ENCODE results near the gene CCT2.
A peak's percentile ranks its signal among the peaks of the same experiment; 100 is the strongest.

Gene CCT2

DNA sequence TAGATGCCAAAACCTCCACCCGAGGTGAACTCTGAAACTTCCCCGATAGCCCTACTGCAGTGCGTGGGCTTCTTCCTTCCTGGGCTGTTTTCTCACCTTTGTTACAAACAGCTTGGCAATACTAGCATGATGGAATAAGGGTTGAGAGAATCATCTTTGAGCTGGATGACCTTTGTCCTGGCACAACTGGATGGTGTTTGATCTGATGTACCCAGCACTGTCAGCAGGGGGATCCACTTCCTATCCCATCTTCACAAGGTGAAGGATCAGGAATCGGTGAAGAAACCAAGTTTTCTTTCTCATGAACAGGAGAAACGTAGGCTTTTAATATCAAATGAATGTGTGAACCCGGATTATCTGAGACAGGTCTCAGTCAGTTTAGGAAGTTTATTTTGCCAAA is 44.9 kb downstream of the CCT2 start:
- TF ChIP-seq, protein P1, sequence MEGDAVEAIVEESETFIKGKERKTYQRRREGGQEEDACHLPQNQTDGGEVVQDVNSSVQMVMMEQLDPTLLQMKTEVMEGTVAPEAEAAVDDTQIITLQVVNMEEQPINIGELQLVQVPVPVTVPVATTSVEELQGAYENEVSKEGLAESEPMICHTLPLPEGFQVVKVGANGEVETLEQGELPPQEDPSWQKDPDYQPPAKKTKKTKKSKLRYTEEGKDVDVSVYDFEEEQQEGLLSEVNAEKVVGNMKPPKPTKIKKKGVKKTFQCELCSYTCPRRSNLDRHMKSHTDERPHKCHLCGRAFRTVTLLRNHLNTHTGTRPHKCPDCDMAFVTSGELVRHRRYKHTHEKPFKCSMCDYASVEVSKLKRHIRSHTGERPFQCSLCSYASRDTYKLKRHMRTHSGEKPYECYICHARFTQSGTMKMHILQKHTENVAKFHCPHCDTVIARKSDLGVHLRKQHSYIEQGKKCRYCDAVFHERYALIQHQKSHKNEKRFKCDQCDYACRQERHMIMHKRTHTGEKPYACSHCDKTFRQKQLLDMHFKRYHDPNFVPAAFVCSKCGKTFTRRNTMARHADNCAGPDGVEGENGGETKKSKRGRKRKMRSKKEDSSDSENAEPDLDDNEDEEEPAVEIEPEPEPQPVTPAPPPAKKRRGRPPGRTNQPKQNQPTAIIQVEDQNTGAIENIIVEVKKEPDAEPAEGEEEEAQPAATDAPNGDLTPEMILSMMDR (IDR thresholded peaks at IDR 0.05; ENCODE audit: control insufficient read depth, insufficient read depth, low read depth, low read length, missing control alignments) = peak; percentile 36
- no peak for DNase-seq (ENCODE audit: low read depth)

DNA sequence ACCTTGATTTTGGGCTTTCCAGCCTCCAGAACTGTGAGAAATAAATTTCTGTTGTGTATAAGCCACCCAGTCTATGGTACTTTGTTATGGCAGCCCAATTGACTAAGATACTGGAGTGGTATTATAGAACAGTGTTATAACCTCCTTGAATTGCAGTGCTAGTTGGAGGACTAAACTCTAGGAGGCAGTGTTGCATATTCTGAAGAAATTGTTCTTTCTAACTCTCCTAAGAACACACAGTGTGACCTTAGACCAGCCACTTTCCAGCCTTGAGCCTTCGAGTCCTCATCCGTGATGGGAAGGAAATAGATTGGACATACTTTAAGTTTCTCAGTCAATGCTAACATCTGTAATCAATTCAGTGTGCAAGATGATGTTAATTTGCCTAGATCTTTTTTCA is 47.8 kb downstream of the CCT2 start:
- no peak overlapping the region for H3K4me3 ChIP-seq (ENCODE audit: control insufficient read depth, low read depth, low read length)
- TF ChIP-seq, protein P1 (IDR thresholded peaks at IDR 0.05; ENCODE audit: control insufficient read depth, insufficient read depth, low read depth, low read length, missing control alignments) = peak; percentile 8
- no peak for DNase-seq (ENCODE audit: low read depth)

More for the DNA sequence above, 44.9 kb downstream of the CCT2 start:
- no peak overlapping the region for H3K4me3 ChIP-seq (ENCODE audit: control insufficient read depth, low read depth, low read length)

DNA sequence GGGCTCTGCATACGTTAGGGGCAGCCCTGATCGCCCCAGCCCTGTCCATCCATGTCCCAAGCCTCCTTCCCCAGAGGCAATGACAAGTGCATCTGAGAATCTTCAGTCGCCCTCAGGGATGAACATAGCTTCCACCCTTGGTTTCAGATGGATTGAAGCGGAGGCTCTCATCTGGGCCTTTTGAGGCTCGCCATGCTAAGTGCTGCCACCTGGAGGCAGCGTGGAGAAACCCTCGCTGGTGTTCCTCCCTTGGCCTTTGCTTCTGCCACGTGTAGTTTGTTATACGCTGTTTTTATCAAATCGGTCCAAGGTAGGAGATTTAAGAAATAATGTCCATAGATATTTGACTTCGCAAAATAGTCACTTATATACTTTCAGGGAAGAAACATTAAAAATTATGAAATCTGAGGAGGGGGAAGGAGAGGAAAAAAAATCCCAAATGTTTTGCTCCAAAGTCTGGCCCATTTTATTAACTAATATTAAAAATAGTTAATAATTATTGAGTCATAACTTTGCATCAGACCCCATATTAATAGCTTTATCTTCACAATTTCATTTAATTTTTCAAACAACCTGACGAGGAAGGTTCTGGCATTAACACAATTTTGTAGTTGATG is 54.2 kb downstream of the CCT2 start:
- TF ChIP-seq, protein P1 (IDR thresholded peaks at IDR 0.05; ENCODE audit: control insufficient read depth, insufficient read depth, low read depth, low read length, missing control alignments) = peak; percentile 91
- H3K4me3 ChIP-seq (ENCODE audit: control insufficient read depth, low read depth, low read length) = no peak overlapping the region
- no peak for DNase-seq (ENCODE audit: low read depth)

DNA sequence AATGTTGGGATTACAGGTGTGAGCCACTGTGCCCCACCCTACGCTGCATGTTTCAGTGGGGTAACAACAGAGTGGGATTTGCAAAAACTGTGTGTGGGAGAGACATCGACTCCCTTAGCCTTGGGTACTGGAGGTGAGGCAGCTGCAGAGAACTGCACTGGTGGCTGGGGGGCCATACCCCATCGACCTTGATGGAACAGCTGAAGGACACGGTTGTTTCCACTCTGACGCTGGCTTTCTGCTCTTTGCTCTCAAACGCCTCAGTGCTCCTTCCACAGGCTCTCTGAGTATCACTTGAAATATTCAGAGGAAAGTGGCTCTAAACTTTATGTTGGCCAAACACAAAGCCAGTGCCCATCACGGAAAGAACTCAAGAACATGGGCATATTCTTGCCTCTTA is 56.3 kb downstream of the CCT2 start:
- no peak for DNase-seq (ENCODE audit: low read depth)
- H3K4me3 ChIP-seq (ENCODE audit: control insufficient read depth, low read depth, low read length) = no peak overlapping the region
- TF ChIP-seq, protein P1 (IDR thresholded peaks at IDR 0.05; ENCODE audit: control insufficient read depth, insufficient read depth, low read depth, low read length, missing control alignments) = no peak

DNA sequence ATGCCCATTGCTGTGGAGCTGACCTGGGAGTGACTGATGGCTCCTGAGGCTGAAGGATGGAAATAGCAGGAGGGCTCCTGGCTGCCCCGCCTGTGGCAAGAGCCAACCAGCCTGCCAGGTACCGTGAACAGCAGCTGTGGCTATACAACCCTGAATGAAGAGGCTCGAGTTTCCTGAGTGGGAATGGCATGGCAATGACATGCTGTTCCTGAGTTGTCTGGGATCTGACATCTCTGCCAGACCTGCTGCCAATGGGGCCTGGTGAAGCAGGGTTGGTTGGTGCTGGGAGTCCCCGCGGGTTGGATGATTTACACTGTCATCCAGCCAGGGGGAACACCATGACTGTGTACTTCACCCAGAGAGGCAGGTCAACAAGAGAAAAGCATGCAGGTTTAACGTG is 57.3 kb downstream of the CCT2 start:
- H3K4me3 ChIP-seq (ENCODE audit: control insufficient read depth, low read depth, low read length) = no peak overlapping the region
- no peak for DNase-seq (ENCODE audit: low read depth)
- TF ChIP-seq, protein P1 (IDR thresholded peaks at IDR 0.05; ENCODE audit: control insufficient read depth, insufficient read depth, low read depth, low read length, missing control alignments) = no peak

DNA sequence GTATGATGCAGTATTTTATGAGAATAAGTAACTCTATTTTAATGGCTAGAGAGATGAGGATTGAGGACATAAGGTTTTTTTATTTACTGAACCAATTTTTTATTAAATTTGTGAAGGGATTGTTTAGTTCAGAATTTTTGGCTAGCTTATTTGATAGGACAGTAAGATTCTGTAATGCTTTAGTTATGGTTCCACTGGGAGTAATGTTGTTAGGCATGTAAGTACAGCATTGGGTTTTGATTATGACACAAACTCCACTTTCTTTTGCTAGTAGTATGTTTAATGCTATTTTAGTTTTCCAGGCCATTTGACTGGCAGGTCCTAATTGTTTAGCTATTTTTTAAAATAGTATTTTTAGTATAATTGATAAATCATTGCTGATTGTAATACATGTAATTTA is 59.3 kb downstream of the CCT2 start:
- DNase-seq (ENCODE audit: low read depth) = no peak
- H3K4me3 ChIP-seq (ENCODE audit: control insufficient read depth, low read depth, low read length) = no peak overlapping the region
- TF ChIP-seq, protein P1 (IDR thresholded peaks at IDR 0.05; ENCODE audit: control insufficient read depth, insufficient read depth, low read depth, low read length, missing control alignments) = no peak
